ENCODE measurements around the gene TGFB2.
A peak's percentile ranks its signal among the peaks of the same experiment; 100 is the strongest.

Gene TGFB2

GRCh38 chr1:218433744-218434143, 88.6 kb downstream of the TGFB2 start:
- TF ChIP-seq CTCF (conservative IDR thresholded peaks at IDR 0.05; ENCODE audit: low read length): no peak
- no peak overlapping the region for H3K4me3 ChIP-seq (ENCODE audit: low read length)
- DNase-seq (ENCODE audit: low read depth): peak; percentile 20

- H3K4me3 ChIP-seq (ENCODE audit: low read length): no peak overlapping the region
- DNase-seq (ENCODE audit: low read depth): no peak
- no peak for TF ChIP-seq CTCF (conservative IDR thresholded peaks at IDR 0.05; ENCODE audit: low read length)
Measured at GRCh38 chr1:218435528-218435927, 90.4 kb downstream of the TGFB2 start.

- no peak for TF ChIP-seq CTCF (conservative IDR thresholded peaks at IDR 0.05; ENCODE audit: low read length)
- H3K4me3 ChIP-seq (ENCODE audit: low read length): no peak overlapping the region
- no peak for DNase-seq (ENCODE audit: low read depth)
Measured at GRCh38 chr1:218436346-218436745, 91.2 kb downstream of the TGFB2 start.

GRCh38 chr1:218436997-218437396, 91.9 kb downstream of the TGFB2 start:
- no peak for DNase-seq (ENCODE audit: low read depth)
- no peak for TF ChIP-seq CTCF (conservative IDR thresholded peaks at IDR 0.05; ENCODE audit: low read length)

GRCh38 chr1:218439541-218440295, 94.6 kb downstream of the TGFB2 start:
- TF ChIP-seq CTCF (conservative IDR thresholded peaks at IDR 0.05; ENCODE audit: low read length): no peak
- DNase-seq (ENCODE audit: low read depth): peak; percentile 57
- no peak overlapping the region for H3K4me3 ChIP-seq (ENCODE audit: low read length)

More at GRCh38 chr1:218436997-218437396, 91.9 kb downstream of the TGFB2 start:
- H3K4me3 ChIP-seq (ENCODE audit: low read length): no peak overlapping the region

GRCh38 chr1:218443255-218443654, 98.1 kb downstream of the TGFB2 start:
- TF ChIP-seq CTCF (conservative IDR thresholded peaks at IDR 0.05; ENCODE audit: low read length): no peak
- H3K4me3 ChIP-seq (ENCODE audit: low read length): no peak overlapping the region
- no peak for DNase-seq (ENCODE audit: low read depth)

- no peak for TF ChIP-seq CTCF (conservative IDR thresholded peaks at IDR 0.05; ENCODE audit: low read length)
- H3K4me3 ChIP-seq (ENCODE audit: low read length): no peak overlapping the region
- DNase-seq (ENCODE audit: low read depth): no peak
Measured at GRCh38 chr1:218444173-218444572, 99.0 kb downstream of the TGFB2 start.

Measured in AG10803 (cell line).